Right lobe of liver (tissue), 4 donors: ENCODE data around the gene CILP2.

ENCODE experiments used
- POLR2A ChIP-seq: fragments of 450-650 bp; IDR thresholded peaks from one replicate; pipeline ENCODE4 v1.6.1; 2017; ENCODE audit warnings: antibody characterized with exemption, mild to moderate bottlenecking
- TF ChIP-seq, protein P1 (sequence below), 4 donors: fragments of 200-600 bp in 3 of 4; fragments of 450-650 bp in 1 of 4; IDR thresholded peaks; one replicate each; pipeline versions ENCODE4 v1.5.1 to v1.8.0; 2016 to 2022; ENCODE audit warnings: antibody characterized with exemption in 4 of 4, mild to moderate bottlenecking in 2 of 4
- donor health status: DM: no; HTN: no; CAD: no.
- donor health status: DM: no; HTN: no; CAD: no.
- donor health status: DM: no; HTN: yes; CAD: no.

DNA sequence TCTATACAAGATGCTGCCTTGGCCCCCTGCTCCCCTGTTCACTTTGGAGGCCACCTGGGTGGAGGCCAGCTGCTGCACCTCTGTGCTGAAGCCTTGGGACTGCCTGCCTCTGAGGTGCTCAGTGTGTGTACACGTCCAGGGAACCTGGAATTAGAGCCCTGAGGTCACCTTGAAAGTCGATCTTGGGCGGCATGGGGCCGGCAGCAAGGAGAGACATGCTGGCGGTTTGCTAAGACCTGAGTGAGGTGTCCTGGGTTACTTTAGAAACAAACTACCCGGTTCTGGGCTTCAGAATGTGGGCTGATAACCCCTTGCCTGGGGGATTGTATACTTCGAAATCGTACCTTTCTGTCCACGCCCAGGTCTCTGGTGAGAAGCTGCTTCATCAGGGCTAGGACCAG is 48.3 kb upstream of the CILP2 start:
- TF ChIP-seq, protein P1, sequence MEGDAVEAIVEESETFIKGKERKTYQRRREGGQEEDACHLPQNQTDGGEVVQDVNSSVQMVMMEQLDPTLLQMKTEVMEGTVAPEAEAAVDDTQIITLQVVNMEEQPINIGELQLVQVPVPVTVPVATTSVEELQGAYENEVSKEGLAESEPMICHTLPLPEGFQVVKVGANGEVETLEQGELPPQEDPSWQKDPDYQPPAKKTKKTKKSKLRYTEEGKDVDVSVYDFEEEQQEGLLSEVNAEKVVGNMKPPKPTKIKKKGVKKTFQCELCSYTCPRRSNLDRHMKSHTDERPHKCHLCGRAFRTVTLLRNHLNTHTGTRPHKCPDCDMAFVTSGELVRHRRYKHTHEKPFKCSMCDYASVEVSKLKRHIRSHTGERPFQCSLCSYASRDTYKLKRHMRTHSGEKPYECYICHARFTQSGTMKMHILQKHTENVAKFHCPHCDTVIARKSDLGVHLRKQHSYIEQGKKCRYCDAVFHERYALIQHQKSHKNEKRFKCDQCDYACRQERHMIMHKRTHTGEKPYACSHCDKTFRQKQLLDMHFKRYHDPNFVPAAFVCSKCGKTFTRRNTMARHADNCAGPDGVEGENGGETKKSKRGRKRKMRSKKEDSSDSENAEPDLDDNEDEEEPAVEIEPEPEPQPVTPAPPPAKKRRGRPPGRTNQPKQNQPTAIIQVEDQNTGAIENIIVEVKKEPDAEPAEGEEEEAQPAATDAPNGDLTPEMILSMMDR (IDR thresholded peaks at IDR 0.05) = no peak
- no peak for TF ChIP-seq POLR2A
